Hepatocyte (in vitro differentiated cells): ENCODE results near the gene COQ10B. TPM values are rescaled to one million over a fixed set of nuclear protein-coding genes. Genes with fewer than 3 reads are reported as not detected.

Experiments
- DNase-seq: peaks from one replicate; pipeline ENCODE4 v3.0.0-alpha.2; 2016; ENCODE audit warnings: low spot score
- H2AFZ ChIP-seq: fragments of 200-600 bp; sonication (generic); 2 replicates; pipeline ENCODE4 v1.6.0; 2016; ENCODE audit warnings: antibody characterized with exemption, mild to moderate bottlenecking
- H3K27ac ChIP-seq: fragments of 200-600 bp; sonication (generic); 2 replicates; pipeline ENCODE4 v1.5.1; 2016; ENCODE audit warnings: mild to moderate bottlenecking
- H3K27me3 ChIP-seq: fragments of 200-600 bp; sonication (generic); 2 replicates; pipeline ENCODE4 v1.6.1; 2016
- H3K36me3 ChIP-seq: fragments of 200-600 bp; sonication (generic); replicated peaks from 2 replicates; pipeline ENCODE4 v1.5.1; 2016; ENCODE audit warnings: low read depth; ENCODE audit not compliant: insufficient read depth
- H3K4me1 ChIP-seq: fragments of 200-600 bp; sonication (generic); 2 replicates; pipeline ENCODE4 v1.5.1; 2016; ENCODE audit warnings: mild to moderate bottlenecking, moderate library complexity; ENCODE audit not compliant: insufficient read depth
- H3K4me2 ChIP-seq: fragments of 200-600 bp; sonication (generic); 2 replicates; pipeline ENCODE4 v1.6.0; 2016
- H3K4me3 ChIP-seq: fragments of 200-600 bp; sonication (generic); 2 replicates; pipeline ENCODE4 v1.5.1; 2016; ENCODE audit warnings: mild to moderate bottlenecking
- H3K79me2 ChIP-seq: fragments of 200-600 bp; sonication (generic); 2 replicates; pipeline ENCODE4 v1.6.0; 2017; ENCODE audit warnings: mild to moderate bottlenecking
- H3K9me2 ChIP-seq: fragments of 200-600 bp; sonication (generic); replicated peaks from 2 replicates; pipeline ENCODE4 v1.6.0; 2017; ENCODE audit warnings: mild to moderate bottlenecking; ENCODE audit not compliant: insufficient read depth
- H3K9me3 ChIP-seq: fragments of 200-600 bp; sonication (generic); 2 replicates; pipeline ENCODE4 v1.5.1; 2016; ENCODE audit warnings: low read depth, mild to moderate bottlenecking
- H4K20me1 ChIP-seq: fragments of 200-600 bp; sonication (generic); 2 replicates; pipeline ENCODE4 v1.6.0; 2016; ENCODE audit warnings: mild to moderate bottlenecking; ENCODE audit not compliant: insufficient read depth, poor library complexity, severe bottlenecking
- CTCF ChIP-seq: fragments of 200-600 bp; sonication (generic); IDR thresholded peaks from 2 replicates; pipeline ENCODE4 v1.5.1; 2016; ENCODE audit warnings: antibody characterized with exemption, mild to moderate bottlenecking; ENCODE audit not compliant: poor library complexity
- EZH2 ChIP-seq: fragments of 200-600 bp; sonication (generic); IDR thresholded peaks from 2 replicates; pipeline ENCODE4 v1.6.1; 2016; ENCODE audit warnings: antibody characterized with exemption, mild to moderate bottlenecking, borderline replicate concordance
- EZH2phosphoT487 ChIP-seq: fragments of 200-600 bp; sonication (generic); IDR thresholded peaks from one replicate; pipeline ENCODE4 v1.6.1; 2018; ENCODE audit warnings: antibody characterized with exemption, mild to moderate bottlenecking, low read depth, moderate library complexity; ENCODE audit not compliant: unreplicated experiment, severe bottlenecking
- WGBS: methylation state at CpG from one replicate; pipeline ENCODE4 v1.1.6; 2016; ENCODE audit warnings: low lambda C conversion rate; ENCODE audit errors: missing lambda C conversion rate; 5-methylcytosine and 5-hydroxymethylcytosine counted together
- polyA plus RNA-seq: library from polyadenylated mRNA; unstranded; fragments of >200 nt; fragmentation: Nextera tagmentation; extraction: Ambion mirVana; gene quantifications from 2 replicates; pipeline ENCODE4 v1.2.1, GENCODE V29; 2016
- total RNA-seq: library from RNA; depleted of rRNA; stranded (reverse); fragments of >200 nt; gene quantifications from 2 replicates; pipeline ENCODE4 v1.2.3, GENCODE V29; 2014

COQ10B gene
- total and polyA plus RNA-seq, 2 experiments from 2014 or later = 40.7 to 44.4 TPM

GRCh38 chr2:197500503-197501131, 47.3 kb downstream of the COQ10B start:
- Histone ChIP-seq H3K79me2 (peaks cover 86% of the 10 kb centered on the region), H3K27me3 (no peaks in the 10 kb centered on the region), H3K4me2 (peak overlapping the region; percentile 77), H3K9me3 (no peaks in the 10 kb centered on the region), H4K20me1 (peaks cover 37% of the 10 kb centered on the region), H3K9me2 (no peaks in the 10 kb centered on the region), H2AFZ (peak overlapping the region; percentile 37), H3K4me1 (peaks cover 29% of the 10 kb centered on the region), H3K27ac (peak overlapping the region; percentile 91), H3K36me3 (peaks cover 5% of the 10 kb centered on the region), H3K4me3 (peak overlapping the region; percentile 80)
- 1% methylated on average over 23 of the region's 30 CpGs for WGBS
- TF ChIP-seq EZH2 = no peak
- no peak for TF ChIP-seq EZH2phosphoT487
- TF ChIP-seq CTCF = no peak
- DNase-seq = peak; percentile 7

GRCh38 chr2:197502201-197502600, 48.8 kb downstream of the COQ10B start:
- no peak overlapping the region for H2AFZ ChIP-seq
- H3K36me3 ChIP-seq = no peaks in the 10 kb centered on the region
- no peaks in the 10 kb centered on the region for H3K9me3 ChIP-seq
- H3K9me2 ChIP-seq = no peaks in the 10 kb centered on the region
- peaks cover 23% of the 10 kb centered on the region for H4K20me1 ChIP-seq
- H3K27me3 ChIP-seq = no peaks in the 10 kb centered on the region
- TF ChIP-seq CTCF = no peak
- DNase-seq = no peak
- peak overlapping the region; percentile 91 for H3K27ac ChIP-seq
- H3K79me2 ChIP-seq = peaks cover 73% of the 10 kb centered on the region
- H3K4me2 ChIP-seq = peak overlapping the region; percentile 77
- 69% methylated on average over 4 of the region's 4 CpGs for WGBS
- no peak overlapping the region for H3K4me3 ChIP-seq
- peaks cover 25% of the 10 kb centered on the region for H3K4me1 ChIP-seq

GRCh38 chr2:197502685-197503084, 49.3 kb downstream of the COQ10B start:
- no peak overlapping the region for H2AFZ ChIP-seq
- H3K79me2 ChIP-seq = peaks cover 68% of the 10 kb centered on the region
- H3K27ac ChIP-seq = no peak overlapping the region
- DNase-seq = no peak
- H3K27me3 ChIP-seq = no peaks in the 10 kb centered on the region
- no peaks in the 10 kb centered on the region for H3K9me2 ChIP-seq
- no peaks in the 10 kb centered on the region for H3K36me3 ChIP-seq
- H3K4me3 ChIP-seq = no peak overlapping the region
- H3K4me2 ChIP-seq = peak overlapping the region; percentile 77
- 82% methylated on average over 4 of the region's 4 CpGs for WGBS
- H3K9me3 ChIP-seq = no peaks in the 10 kb centered on the region
- TF ChIP-seq CTCF (no peak), EZH2phosphoT487 (no peak), EZH2 (no peak)
- peaks cover 18% of the 10 kb centered on the region for H4K20me1 ChIP-seq
- H3K4me1 ChIP-seq = peaks cover 21% of the 10 kb centered on the region

GRCh38 chr2:197504000-197504399, 50.6 kb downstream of the COQ10B start:
- Histone ChIP-seq H3K4me1 (peaks cover 13% of the 10 kb centered on the region), H4K20me1 (peaks cover 5% of the 10 kb centered on the region), H3K9me3 (no peaks in the 10 kb centered on the region), H3K4me3 (no peak overlapping the region), H3K36me3 (no peaks in the 10 kb centered on the region), H2AFZ (no peak overlapping the region), H3K9me2 (no peaks in the 10 kb centered on the region), H3K4me2 (no peak overlapping the region), H3K27me3 (no peaks in the 10 kb centered on the region), H3K27ac (no peak overlapping the region), H3K79me2 (peaks cover 55% of the 10 kb centered on the region)
- no peak for TF ChIP-seq EZH2
- no peak for TF ChIP-seq EZH2phosphoT487
- no peak for TF ChIP-seq CTCF
- no peak for DNase-seq
- 92% methylated on average over 2 of the region's 2 CpGs for WGBS
